Measurements from ENCODE around the gene MYT1. TPM values are rescaled to one million over a fixed set of nuclear protein-coding genes. Genes with fewer than 3 reads are reported as not detected.
A peak's percentile ranks its signal among the peaks of the same experiment; 100 is the strongest.

MYT1 gene
- total and polyA plus RNA-seq, 2 of the 13 experiments (the other 11 are each of a cell fraction or from before 2014, with no cell fraction given) = 0.58 to 2.5 TPM

GRCh38 chr20:64161356-64162238, 2.7 kb upstream of the MYT1 start (continued):
- TF ChIP-seq, protein P1, sequence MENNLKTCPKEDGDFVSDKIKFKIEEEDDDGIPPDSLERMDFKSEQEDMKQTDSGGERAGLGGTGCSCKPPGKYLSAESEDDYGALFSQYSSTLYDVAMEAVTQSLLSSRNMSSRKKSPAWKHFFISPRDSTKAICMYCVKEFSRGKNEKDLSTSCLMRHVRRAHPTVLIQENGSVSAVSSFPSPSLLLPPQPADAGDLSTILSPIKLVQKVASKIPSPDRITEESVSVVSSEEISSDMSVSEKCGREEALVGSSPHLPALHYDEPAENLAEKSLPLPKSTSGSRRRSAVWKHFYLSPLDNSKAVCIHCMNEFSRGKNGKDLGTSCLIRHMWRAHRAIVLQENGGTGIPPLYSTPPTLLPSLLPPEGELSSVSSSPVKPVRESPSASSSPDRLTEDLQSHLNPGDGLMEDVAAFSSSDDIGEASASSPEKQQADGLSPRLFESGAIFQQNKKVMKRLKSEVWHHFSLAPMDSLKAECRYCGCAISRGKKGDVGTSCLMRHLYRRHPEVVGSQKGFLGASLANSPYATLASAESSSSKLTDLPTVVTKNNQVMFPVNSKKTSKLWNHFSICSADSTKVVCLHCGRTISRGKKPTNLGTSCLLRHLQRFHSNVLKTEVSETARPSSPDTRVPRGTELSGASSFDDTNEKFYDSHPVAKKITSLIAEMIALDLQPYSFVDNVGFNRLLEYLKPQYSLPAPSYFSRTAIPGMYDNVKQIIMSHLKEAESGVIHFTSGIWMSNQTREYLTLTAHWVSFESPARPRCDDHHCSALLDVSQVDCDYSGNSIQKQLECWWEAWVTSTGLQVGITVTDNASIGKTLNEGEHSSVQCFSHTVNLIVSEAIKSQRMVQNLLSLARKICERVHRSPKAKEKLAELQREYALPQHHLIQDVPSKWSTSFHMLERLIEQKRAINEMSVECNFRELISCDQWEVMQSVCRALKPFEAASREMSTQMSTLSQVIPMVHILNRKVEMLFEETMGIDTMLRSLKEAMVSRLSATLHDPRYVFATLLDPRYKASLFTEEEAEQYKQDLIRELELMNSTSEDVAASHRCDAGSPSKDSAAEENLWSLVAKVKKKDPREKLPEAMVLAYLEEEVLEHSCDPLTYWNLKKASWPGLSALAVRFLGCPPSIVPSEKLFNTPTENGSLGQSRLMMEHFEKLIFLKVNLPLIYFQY (CRISPR knock-in tag; IDR thresholded peaks at IDR 0.05; ENCODE audit: borderline replicate concordance) = peak; percentile 97
- TF ChIP-seq SP5 (CRISPR knock-in tag; IDR thresholded peaks at IDR 0.05; ENCODE audit: borderline replicate concordance, low read depth) (peak; percentile 49; the same call in 1 of the 2 replicates), ZNF841 (CRISPR knock-in tag; IDR thresholded peaks at IDR 0.05; ENCODE audit: borderline replicate concordance) (peak; percentile 86; the same call in 1 of the 2 replicates), DPF2 (CRISPR knock-in tag; IDR thresholded peaks at IDR 0.05; ENCODE audit: borderline replicate concordance, low read depth) (no peak), ZNF598 (CRISPR knock-in tag; IDR thresholded peaks at IDR 0.05; ENCODE audit: borderline replicate concordance) (0 out of 2 replicates have a peak, but pooled peaks have one; percentile 93), CEBPG (CRISPR knock-in tag; IDR thresholded peaks at IDR 0.05) (0 out of 2 replicates have a peak, but pooled peaks have one; percentile 43), TEAD3 (CRISPR knock-in tag; optimal IDR thresholded peaks at IDR 0.05; ENCODE audit: borderline replicate concordance) (peak; percentile 87)
- TF ChIP-seq, protein P2, sequence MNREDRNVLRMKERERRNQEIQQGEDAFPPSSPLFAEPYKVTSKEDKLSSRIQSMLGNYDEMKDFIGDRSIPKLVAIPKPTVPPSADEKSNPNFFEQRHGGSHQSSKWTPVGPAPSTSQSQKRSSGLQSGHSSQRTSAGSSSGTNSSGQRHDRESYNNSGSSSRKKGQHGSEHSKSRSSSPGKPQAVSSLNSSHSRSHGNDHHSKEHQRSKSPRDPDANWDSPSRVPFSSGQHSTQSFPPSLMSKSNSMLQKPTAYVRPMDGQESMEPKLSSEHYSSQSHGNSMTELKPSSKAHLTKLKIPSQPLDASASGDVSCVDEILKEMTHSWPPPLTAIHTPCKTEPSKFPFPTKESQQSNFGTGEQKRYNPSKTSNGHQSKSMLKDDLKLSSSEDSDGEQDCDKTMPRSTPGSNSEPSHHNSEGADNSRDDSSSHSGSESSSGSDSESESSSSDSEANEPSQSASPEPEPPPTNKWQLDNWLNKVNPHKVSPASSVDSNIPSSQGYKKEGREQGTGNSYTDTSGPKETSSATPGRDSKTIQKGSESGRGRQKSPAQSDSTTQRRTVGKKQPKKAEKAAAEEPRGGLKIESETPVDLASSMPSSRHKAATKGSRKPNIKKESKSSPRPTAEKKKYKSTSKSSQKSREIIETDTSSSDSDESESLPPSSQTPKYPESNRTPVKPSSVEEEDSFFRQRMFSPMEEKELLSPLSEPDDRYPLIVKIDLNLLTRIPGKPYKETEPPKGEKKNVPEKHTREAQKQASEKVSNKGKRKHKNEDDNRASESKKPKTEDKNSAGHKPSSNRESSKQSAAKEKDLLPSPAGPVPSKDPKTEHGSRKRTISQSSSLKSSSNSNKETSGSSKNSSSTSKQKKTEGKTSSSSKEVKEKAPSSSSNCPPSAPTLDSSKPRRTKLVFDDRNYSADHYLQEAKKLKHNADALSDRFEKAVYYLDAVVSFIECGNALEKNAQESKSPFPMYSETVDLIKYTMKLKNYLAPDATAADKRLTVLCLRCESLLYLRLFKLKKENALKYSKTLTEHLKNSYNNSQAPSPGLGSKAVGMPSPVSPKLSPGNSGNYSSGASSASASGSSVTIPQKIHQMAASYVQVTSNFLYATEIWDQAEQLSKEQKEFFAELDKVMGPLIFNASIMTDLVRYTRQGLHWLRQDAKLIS (CRISPR knock-in tag; IDR thresholded peaks at IDR 0.05) = 0 out of 2 replicates have a peak, but pooled peaks have one; percentile 57
- TF ChIP-seq, protein P3, sequence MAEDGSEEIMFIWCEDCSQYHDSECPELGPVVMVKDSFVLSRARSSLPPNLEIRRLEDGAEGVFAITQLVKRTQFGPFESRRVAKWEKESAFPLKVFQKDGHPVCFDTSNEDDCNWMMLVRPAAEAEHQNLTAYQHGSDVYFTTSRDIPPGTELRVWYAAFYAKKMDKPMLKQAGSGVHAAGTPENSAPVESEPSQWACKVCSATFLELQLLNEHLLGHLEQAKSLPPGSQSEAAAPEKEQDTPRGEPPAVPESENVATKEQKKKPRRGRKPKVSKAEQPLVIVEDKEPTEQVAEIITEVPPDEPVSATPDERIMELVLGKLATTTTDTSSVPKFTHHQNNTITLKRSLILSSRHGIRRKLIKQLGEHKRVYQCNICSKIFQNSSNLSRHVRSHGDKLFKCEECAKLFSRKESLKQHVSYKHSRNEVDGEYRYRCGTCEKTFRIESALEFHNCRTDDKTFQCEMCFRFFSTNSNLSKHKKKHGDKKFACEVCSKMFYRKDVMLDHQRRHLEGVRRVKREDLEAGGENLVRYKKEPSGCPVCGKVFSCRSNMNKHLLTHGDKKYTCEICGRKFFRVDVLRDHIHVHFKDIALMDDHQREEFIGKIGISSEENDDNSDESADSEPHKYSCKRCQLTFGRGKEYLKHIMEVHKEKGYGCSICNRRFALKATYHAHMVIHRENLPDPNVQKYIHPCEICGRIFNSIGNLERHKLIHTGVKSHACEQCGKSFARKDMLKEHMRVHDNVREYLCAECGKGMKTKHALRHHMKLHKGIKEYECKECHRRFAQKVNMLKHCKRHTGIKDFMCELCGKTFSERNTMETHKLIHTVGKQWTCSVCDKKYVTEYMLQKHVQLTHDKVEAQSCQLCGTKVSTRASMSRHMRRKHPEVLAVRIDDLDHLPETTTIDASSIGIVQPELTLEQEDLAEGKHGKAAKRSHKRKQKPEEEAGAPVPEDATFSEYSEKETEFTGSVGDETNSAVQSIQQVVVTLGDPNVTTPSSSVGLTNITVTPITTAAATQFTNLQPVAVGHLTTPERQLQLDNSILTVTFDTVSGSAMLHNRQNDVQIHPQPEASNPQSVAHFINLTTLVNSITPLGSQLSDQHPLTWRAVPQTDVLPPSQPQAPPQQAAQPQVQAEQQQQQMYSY (CRISPR knock-in tag; IDR thresholded peaks at IDR 0.05) = peak; percentile 82
- TF ChIP-seq, protein P4, sequence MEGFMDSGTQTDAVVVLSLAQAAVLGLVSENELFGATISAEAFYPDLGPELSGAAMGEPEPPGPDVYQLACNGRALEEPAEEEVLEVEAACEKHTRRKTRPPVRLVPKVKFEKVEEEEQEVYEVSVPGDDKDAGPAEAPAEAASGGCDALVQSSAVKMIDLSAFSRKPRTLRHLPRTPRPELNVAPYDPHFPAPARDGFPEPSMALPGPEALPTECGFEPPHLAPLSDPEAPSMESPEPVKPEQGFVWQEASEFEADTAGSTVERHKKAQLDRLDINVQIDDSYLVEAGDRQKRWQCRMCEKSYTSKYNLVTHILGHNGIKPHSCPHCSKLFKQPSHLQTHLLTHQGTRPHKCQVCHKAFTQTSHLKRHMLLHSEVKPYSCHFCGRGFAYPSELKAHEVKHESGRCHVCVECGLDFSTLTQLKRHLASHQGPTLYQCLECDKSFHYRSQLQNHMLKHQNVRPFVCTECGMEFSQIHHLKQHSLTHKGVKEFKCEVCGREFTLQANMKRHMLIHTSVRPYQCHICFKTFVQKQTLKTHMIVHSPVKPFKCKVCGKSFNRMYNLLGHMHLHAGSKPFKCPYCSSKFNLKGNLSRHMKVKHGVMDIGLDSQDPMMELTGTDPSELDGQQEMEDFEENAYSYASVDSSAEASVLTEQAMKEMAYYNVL (CRISPR knock-in tag; IDR thresholded peaks at IDR 0.05; ENCODE audit: borderline replicate concordance) = peak; percentile 54; the same call in 1 of the 2 replicates
- TF ChIP-seq, protein P5, sequence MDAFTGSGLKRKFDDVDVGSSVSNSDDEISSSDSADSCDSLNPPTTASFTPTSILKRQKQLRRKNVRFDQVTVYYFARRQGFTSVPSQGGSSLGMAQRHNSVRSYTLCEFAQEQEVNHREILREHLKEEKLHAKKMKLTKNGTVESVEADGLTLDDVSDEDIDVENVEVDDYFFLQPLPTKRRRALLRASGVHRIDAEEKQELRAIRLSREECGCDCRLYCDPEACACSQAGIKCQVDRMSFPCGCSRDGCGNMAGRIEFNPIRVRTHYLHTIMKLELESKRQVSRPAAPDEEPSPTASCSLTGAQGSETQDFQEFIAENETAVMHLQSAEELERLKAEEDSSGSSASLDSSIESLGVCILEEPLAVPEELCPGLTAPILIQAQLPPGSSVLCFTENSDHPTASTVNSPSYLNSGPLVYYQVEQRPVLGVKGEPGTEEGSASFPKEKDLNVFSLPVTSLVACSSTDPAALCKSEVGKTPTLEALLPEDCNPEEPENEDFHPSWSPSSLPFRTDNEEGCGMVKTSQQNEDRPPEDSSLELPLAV (CRISPR knock-in tag; conservative IDR thresholded peaks at IDR 0.05; ENCODE audit: low read depth) = peak; percentile 80; the same call in 1 of the 2 replicates

Data from HepG2 (cell line).